ENCODE measurements around the gene NOP53. TPM values are rescaled to one million over a fixed set of nuclear protein-coding genes. Genes with fewer than 3 reads are reported as not detected.
A peak's percentile ranks its signal among the peaks of the same experiment; 100 is the strongest.

Gene NOP53
- total RNA-seq, 4 donors from 2014 or later = 329 to 412 (median 356) TPM

- TF ChIP-seq POLR2A (IDR thresholded peaks at IDR 0.05) (no peak), EP300 (IDR thresholded peaks at IDR 0.05) (no peak), POLR2AphosphoS5 (IDR thresholded peaks at IDR 0.05) (no peak), CTCF (IDR thresholded peaks at IDR 0.05) (no peak)
- peak overlapping the region; percentile 23 for H3K4me3 ChIP-seq
- peak in 1 of 2 donors; percentile 82 for DNase-seq (ENCODE audit: low spot score in 2 of 2)
- peaks cover 22% of the 10 kb centered on the region for H3K36me3 ChIP-seq
- H3K4me1 ChIP-seq = peaks cover 42% of the 10 kb centered on the region
- WGBS = 14% methylated on average over 9 of the region's 9 CpGs
- no peaks in the 10 kb centered on the region for H3K9me3 ChIP-seq
- peak overlapping the region; percentile 83 for H3K27ac ChIP-seq
- no peaks in the 10 kb centered on the region for H3K27me3 ChIP-seq
Measured at GRCh38 chr19:47729468-47729798, 15.9 kb upstream of the NOP53 start.

- Histone ChIP-seq H3K4me3 (peak overlapping the region; percentile 23), H3K4me1 (peaks cover 40% of the 10 kb centered on the region), H3K27me3 (no peaks in the 10 kb centered on the region), H3K36me3 (peaks cover 27% of the 10 kb centered on the region), H3K27ac (peak overlapping the region; percentile 83), H3K9me3 (no peaks in the 10 kb centered on the region)
- DNase-seq (ENCODE audit: low spot score in 2 of 2) = peak in 1 of 2 donors; percentile 90
- TF ChIP-seq CTCF (IDR thresholded peaks at IDR 0.05) = no peak
- TF ChIP-seq POLR2AphosphoS5 (IDR thresholded peaks at IDR 0.05) = peak in 1 of 3 donors; percentile 13
- 28% methylated on average over 30 of the region's 30 CpGs for WGBS
Measured at GRCh38 chr19:47729799-47730520, 15.4 kb upstream of the NOP53 start.

GRCh38 chr19:47730521-47730889, 14.8 kb upstream of the NOP53 start:
- DNase-seq (ENCODE audit: low spot score in 2 of 2) = no peak
- Histone ChIP-seq H3K27me3 (no peaks in the 10 kb centered on the region), H3K4me1 (peaks cover 38% of the 10 kb centered on the region), H3K9me3 (no peaks in the 10 kb centered on the region), H3K4me3 (peak overlapping the region; percentile 23), H3K36me3 (peaks cover 32% of the 10 kb centered on the region), H3K27ac (peak overlapping the region; percentile 83)
- 88% methylated on average over 8 of the region's 8 CpGs for WGBS
- TF ChIP-seq CTCF (IDR thresholded peaks at IDR 0.05) = no peak
- TF ChIP-seq POLR2AphosphoS5 (IDR thresholded peaks at IDR 0.05) = no peak
- TF ChIP-seq POLR2A (IDR thresholded peaks at IDR 0.05) = no peak
- no peak for TF ChIP-seq EP300 (IDR thresholded peaks at IDR 0.05)

- 94% methylated on average over 8 of the region's 8 CpGs for WGBS
- no peak for DNase-seq (ENCODE audit: low spot score in 2 of 2)
- H3K36me3 ChIP-seq = peaks cover 32% of the 10 kb centered on the region
Measured at GRCh38 chr19:47730910-47731309, 14.4 kb upstream of the NOP53 start.

GRCh38 chr19:47735131-47735530, 10.2 kb upstream of the NOP53 start:
- TF ChIP-seq POLR2AphosphoS5 (IDR thresholded peaks at IDR 0.05) = no peak
- TF ChIP-seq CTCF (IDR thresholded peaks at IDR 0.05) = no peak
- no peak for TF ChIP-seq POLR2A (IDR thresholded peaks at IDR 0.05)
- no peak for TF ChIP-seq EP300 (IDR thresholded peaks at IDR 0.05)
- no peak for DNase-seq (ENCODE audit: low spot score in 2 of 2)
- H3K4me1 ChIP-seq = peaks cover 6% of the 10 kb centered on the region
- H3K9me3 ChIP-seq = no peaks in the 10 kb centered on the region
- no peaks in the 10 kb centered on the region for H3K27me3 ChIP-seq
- H3K4me3 ChIP-seq = no peak overlapping the region
- WGBS = 82% methylated on average over 4 of the region's 4 CpGs
- peaks cover 68% of the 10 kb centered on the region for H3K36me3 ChIP-seq
- H3K27ac ChIP-seq = no peak overlapping the region

More at GRCh38 chr19:47730910-47731309, 14.4 kb upstream of the NOP53 start:
- H3K9me3 ChIP-seq = no peaks in the 10 kb centered on the region
- TF ChIP-seq POLR2A (IDR thresholded peaks at IDR 0.05) (no peak), EP300 (IDR thresholded peaks at IDR 0.05) (no peak), POLR2AphosphoS5 (IDR thresholded peaks at IDR 0.05) (no peak), CTCF (IDR thresholded peaks at IDR 0.05) (no peak)
- H3K27me3 ChIP-seq = no peaks in the 10 kb centered on the region
- H3K27ac ChIP-seq = no peak overlapping the region
- H3K4me3 ChIP-seq = no peak overlapping the region
- peaks cover 34% of the 10 kb centered on the region for H3K4me1 ChIP-seq
